NCI-H146 treated with DMSO at 0.1 percent for 48 hours (cell line): ENCODE results near the gene ITGA7.

Experiments used
- DNase-seq: peaks from one replicate; lab custom pipeline; 2025; ENCODE audit not compliant: unreplicated experiment; lab: John Stamatoyannopoulos, UW

The ITGA7 gene

DNA sequence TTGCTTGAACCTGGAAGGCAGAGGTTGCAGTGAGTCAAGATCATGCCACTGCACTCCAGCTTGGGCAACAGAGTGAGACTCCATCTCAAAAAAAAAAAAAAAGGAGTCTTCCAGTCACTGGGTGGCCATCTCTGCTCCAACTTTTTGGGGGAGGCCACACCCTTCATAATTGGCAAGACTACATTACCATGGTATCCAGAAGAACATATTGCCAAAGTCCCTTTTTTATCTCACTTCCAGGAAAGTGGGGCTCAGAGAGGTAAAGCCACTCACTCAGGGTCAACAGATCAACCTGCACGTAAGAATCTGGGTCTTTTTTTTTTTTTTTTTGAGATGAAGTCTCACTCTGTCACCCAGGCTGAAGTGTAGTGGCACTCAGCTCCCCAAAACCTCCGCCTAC is 26.2 kb upstream of the ITGA7 start:
- DNase-seq, result no peak

- no peak for DNase-seq
These were observed 25.4 kb upstream of the ITGA7 start for GRCh38 chr12:55733021-55733555.

- no peak for DNase-seq
These were observed 24.6 kb upstream of the ITGA7 start for GRCh38 chr12:55732288-55732687.

DNA sequence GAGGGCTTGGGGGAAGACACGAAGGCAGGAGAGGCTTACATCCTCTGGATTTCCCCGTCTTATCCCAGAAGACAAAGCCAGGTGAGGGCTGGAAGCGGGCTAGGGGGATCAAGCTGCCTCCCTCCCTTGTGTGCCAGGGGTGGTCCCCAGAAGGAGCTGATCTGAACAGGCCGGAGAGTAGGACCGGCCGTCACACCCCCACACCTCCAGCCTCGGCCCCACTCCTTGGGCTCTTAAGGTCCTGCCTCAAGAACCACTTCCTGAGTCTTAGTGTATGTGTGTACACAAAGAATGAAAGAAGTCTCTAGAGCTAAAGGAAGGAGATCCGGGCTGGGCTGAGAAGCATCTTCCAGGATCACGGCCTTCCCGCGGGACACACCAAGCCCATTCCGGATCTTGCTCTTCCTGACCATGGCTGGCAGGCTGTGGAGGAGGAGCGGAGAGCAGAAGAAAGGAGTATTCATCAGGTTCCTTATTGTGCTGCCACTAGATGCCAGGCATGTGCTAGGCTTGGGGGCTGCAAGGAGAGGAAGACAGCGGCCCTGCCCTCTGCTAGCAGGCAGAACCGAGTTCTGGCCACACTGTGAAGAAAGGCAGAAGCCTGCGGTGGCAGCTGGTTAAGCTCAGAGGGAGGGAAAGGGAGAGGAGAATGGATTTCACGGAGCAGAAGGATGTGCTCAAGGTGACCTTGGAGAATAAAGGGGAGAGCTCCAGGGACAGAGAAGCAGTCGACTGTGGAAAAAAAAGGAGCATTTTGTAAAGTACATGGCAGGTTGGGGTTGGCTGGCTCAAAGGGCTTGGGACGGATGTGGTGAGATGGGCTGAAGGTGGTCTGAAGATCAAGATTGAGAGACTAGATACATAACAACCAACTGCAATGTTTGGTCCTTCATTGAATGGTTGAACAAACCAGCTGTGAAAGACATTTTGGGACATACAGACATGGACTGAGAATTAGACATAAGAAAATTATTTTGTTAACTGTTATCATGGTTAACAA is 22.4 kb upstream of the ITGA7 start:
- DNase-seq, result peak; percentile 43

DNA sequence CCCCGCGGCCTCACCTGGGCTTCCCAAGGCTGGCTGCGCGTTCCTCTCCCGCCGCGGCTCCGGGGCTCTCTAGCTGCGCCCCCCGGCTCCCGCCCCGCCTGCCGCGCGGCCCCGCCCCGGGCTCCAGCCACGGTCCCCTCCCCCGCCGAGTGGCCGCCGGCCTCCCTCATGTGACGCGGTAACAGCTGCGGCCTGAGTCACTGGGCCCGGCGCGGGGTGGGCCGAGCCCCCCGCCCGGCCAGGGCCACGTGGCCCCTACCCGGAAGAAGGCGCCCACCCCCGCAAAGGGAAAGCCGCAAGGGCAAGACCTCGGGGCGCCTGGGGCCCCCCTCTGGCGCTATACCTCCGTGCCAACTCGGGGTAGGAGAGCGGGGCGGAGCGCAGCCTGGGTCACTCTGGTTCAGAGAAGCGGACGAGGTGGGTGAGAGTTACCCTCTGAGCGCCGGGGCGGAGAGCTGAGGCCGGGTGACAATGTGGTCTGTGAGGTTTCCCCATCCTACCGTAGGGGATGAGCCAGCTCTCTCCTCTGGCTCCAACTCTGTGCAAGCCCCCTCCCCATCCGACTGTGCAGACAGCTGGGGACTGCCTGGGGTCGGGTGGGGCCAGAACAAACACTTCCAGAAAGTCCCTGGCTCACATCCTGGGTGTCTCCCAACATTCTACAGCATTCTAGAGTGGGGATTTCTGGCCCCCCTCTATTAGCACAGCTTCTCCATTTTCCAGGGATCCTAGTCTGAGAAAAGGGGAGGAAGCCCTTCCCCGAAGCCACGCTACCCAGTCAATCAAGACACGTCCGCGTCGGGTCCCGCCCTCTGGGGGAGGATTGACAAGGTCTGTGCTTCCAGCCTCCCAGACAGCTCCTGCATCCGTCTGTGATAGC is 21.5 kb upstream of the ITGA7 start, which contains the start of gene CD63:
TSS of gene CD63 (minus strand) at position 71 of the 880 bp plus-strand sequence. CDS start 668 bp downstream, outside the sequence.
- DNase-seq, result peak; percentile 79

DNA sequence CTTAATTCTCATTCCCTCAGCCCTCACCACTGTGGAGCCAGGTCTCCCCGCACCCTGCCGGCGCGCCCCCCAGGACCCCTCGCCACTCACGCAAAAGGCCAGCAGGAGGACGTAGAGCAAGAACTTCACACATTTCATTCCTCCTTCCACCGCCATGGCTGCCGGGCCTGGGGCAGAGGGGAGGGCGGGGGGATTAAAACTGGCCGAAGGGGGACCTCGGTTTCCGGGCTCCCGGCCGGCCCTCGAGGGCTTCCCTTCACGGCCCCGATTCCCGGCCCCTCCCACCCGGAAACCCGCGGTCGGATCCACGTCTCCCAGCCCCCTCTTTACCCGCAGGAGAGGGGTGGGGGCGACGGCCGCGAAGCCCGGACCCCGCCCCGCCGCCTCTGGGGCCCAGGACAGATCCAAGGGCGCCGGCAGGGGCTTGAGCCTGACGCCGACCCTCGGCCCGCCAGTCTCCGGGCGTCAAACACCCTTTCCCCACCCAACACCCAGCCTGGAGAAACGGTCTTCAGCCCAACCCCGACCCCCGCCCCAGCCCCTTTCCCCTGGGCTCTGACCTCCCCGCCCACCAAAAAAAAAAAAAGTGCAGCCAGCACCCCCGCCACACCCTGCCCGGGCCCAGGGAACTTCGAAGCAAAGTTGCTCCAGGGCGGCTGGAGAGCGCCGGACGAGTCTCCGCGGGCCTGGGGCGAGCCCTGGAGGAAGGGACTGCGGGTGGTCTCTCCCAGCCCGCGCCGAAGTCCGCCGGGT is 20.7 kb upstream of the ITGA7 start:
- peak; percentile 23 for DNase-seq

DNA sequence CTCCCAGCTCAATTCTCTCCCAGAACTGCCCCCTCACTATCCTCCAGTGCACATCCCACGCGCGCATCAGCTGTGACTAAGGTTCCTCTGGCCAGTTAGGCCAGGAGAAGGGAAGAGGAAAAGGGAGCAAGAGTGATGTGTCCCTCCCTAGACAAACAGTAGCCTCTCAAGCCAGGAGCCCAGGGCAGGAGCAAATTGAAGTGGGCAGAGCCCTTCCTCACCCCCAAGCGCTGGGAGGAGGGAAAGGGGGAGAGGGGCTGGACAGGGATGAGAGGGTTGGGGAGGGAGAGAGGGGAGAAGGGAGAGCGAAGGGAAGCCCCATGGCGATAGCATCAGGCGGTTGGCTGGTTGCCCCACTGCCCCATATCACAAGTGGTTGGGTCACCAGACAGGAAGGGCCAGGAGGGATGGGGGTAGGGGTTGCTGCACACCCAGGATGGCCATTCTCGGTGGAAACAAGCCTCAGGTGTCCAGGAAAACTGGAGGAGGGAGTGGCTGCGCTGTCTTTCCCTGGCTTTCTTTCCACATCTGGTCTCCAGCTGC is 20.0 kb upstream of the ITGA7 start:
- DNase-seq, result peak; percentile 32

GRCh38 chr12:55726971-55727370 is 19.3 kb upstream of the ITGA7 start:
- no peak for DNase-seq

DNA sequence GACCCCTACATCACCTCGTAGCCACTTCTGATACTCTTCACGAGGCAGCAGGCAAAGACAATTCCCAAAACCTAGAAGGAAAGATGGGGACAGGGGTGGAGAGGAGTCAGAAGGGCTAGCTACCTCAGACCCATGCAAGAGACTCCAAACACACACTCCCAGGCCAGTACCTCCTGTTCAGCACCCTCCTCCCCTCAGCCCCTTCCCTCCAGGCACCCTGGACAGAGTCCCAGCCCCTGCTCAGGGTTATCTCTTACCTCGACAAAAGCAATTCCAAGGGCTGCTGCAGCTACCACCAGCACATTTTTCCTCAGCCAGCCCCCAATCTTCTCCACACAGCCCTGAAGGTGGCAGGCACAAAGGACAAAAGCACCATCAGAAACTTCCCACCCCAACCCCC is 17.9 kb upstream of the ITGA7 start:
- no peak for DNase-seq

GRCh38 chr12:55724940-55725309 is 17.2 kb upstream of the ITGA7 start:
- no peak for DNase-seq

DNA sequence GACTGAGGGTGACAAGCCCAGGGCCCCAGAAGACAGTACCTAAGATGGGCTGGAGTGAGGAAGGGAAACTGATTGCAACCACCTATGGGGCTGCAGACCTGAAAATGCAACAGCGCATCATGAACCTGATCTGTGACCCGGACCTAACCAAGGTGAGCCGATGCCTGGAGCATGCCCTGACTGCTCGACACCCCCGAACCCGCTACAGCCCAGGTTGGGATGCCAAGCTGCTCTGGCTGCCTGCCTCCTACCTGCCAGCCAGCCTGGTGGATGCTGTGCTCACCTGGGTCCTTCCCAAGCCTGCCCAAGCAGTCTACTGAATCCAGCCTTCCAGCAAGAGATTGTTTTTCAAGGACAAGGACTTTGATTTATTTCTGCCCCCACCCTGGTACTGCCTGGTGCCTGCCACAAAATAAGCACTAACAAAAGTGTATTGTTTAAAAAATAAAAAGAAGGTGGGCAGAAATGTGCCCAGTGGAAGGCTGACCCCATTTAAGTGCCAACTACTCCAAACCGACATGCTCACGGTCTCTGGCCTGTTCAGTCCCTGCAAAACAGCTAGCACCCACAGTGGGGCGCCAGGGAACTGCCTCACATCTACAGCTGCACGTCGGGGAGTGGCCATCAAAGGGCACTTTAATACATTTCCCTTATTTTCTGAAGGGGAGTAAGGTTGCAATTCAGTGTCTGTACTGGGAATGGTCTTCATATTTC is 16.7 kb upstream of the ITGA7 start:
- DNase-seq, result peak; percentile 9

DNA sequence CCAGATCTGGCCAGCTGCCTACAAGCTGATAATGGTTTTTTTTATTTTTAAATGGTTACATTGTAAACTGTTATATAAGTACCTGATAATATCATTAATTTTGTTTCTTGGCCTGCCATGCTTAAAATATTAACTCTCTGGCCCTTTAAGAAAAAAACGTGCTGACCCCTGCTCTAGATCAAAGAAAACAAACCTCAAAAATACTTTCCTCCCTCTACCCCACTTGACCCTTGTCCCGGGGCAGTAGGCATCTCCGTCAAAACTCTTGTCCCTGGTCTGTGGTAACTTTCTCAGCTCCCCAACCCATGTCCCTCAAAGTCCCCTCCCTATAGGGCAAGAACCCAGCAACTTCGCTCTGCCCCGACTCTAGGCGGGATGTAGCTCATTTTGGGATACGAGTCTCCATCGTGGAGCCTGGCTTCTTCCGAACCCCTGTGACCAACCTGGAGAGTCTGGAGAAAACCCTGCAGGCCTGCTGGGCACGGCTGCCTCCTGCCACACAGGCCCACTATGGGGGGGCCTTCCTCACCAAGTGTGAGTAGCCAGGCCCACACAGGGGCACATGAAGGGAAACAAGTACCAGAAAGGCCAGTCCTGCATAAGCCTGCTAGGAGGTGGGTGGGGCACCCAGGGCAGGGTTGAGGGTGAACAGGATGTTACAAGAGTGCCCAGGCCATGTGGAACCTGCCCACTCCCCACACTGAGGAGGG is 16.0 kb upstream of the ITGA7 start:
- DNase-seq, result no peak

GRCh38 chr12:55722948-55723347 is 15.2 kb upstream of the ITGA7 start:
- DNase-seq, result no peak

DNA sequence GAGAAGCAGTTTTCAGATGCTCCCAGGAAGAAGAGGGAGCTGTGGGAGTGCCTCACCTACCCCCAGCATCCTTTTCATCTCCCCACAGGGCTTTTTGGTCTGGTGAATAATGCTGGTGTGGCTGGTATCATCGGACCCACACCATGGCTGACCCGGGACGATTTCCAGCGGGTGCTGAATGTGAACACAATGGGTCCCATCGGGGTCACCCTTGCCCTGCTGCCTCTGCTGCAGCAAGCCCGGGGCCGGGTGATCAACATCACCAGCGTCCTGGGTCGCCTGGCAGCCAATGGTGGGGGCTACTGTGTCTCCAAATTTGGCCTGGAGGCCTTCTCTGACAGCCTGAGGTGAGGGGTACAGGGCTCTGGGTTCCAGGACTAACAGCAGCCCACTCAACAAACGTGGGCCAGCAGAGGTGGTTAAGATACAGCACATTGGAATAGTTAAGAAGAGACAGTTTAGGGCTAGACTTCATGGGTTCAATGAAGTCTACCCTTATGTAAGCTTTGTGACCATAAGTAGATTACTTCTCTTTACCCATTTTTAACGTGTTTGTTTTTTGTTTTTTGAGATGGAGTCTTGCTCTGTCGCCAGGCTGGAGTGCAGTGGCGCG is 14.0 kb upstream of the ITGA7 start:
- no peak for DNase-seq

DNA sequence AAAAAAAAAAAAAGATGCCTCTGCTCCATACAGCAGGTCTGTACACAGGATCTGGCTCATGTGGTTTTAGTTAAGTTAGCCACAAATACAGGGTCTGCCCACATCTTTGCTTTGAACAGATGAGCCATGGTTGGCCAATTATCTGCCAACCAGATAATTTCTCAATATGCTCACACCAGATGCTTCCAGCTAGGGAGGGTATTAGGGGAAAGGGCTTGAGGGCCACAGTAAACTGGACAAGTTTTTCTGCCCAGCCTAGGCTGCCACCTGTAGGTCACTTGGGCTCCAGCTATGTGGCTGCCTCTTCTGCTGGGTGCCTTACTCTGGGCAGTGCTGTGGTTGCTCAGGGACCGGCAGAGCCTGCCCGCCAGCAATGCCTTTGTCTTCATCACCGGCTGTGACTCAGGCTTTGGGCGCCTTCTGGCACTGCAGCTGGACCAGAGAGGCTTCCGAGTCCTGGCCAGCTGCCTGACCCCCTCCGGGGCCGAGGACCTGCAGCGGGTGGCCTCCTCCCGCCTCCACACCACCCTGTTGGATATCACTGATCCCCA is 13.3 kb upstream of the ITGA7 start:
- no peak for DNase-seq

DNA sequence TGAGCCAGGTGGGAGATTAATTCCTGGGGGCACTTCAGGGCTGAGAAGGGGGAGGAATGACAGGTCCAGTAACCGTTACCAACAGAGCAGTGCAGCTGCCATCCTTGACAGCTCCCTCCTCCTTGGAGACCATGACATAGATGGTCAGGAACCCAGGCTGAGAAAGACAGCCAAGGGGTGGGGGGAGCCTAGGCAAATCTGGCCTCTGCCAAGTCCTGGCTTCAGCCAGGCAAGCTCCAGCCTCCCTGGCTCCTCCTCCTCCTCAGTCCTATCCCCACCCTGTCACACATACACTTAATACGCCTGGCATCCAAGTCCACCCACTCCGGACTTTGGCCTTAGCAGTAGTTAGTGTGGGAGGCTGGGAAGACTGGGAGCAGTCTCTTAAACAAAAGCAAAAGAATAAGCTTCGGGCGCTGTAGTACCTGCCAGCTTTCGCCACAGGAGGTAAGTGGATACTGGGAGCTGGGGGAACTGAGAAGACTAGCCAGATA is 12.4 kb upstream of the ITGA7 start, which contains the start of gene RDH5:
TSS of gene RDH5 (plus strand) at position 323 of the 494 bp plus-strand sequence. CDS start 792 bp downstream, outside the sequence.
- DNase-seq, result no peak

DNA sequence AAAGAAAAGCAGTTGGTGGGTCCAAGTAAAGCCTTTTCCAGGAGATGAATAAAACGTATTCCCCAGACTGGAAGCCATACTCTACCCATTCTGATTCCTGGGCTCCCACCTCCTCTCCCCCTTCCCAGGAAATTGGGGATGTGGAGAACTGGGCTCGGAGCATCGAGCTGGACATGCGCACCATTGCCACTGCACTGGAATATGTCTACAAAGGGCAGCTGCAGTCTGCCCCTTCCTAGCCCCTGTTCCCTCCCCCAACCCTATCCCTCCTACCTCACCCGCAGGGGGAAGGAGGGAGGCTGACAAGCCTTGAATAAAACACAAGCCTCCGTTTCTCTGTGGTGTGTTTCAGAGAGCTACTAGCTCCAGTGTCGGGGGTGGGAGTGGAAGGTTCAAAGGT is 11.7 kb upstream of the ITGA7 start:
- no peak for DNase-seq

- DNase-seq, result no peak
These were observed 11.0 kb upstream of the ITGA7 start for GRCh38 chr12:55718624-55719275.
